Urothelium cell line (cell line): ENCODE measurements around the gene R3HDM2.
"Not testable (repeated sequence)": the region's sequence is repeated elsewhere in the genome, so short reads cannot be mapped to it uniquely, and the experiment has no call there.

ENCODE experiments used
- DNase-seq: peaks from one replicate; pipeline ENCODE4 v3.0.0; 2011; ENCODE audit warnings: low spot score, mixed read lengths
- FAIRE-seq: peaks from 2 replicates; lab custom pipeline; 2011; peaks lifted over from hg19 to GRCh38; lab: Jason Lieb, UNC

The R3HDM2 gene

DNA sequence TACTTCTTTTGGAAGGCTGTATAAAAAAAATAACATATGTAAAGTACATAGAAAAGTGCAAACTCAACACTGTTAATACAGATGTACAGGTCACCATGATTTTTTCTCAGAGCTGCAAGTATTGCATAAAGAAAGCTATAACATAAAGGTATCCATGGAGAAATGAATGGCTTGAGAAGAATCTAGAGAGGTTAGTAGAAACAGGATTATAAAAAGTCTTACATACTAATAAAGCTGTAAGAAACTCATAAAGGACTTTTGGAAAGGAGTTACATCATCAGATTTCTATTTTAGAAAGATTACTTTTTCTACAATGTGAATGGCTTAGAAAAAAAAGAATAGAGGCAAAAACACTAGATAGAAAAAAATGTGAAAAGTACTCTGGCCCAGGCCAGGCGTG lies 46.4 kb downstream of the R3HDM2 start:
- no peak for FAIRE-seq

DNA sequence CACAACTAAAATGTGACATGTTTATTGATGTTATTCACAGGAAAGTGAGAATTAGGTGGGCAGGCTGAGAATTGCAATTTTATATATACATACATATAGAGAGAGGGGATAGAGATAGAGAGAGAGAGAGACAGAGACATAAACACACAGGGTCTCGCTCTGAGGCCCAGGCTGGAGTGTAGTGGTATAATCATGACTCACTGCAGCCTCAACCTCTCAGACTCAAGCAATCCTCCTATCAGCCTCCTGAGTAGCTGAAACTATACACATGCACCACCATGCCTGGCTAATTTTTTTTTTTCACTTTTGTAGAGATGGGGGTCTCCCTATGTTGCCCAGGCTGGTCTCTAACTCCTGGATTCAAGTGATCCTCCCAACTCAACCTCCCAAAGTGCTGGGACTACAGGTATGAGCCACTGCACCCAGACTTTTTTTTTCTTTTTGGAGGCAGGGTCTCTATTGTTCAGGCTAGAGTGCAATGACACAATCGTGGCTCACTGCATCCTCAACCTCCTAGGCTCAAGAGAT lies 49.1 kb downstream of the R3HDM2 start:
- DNase-seq (no peak), FAIRE-seq (no peak)

More for the DNA sequence above, 46.4 kb downstream of the R3HDM2 start:
- DNase-seq, result no peak

DNA sequence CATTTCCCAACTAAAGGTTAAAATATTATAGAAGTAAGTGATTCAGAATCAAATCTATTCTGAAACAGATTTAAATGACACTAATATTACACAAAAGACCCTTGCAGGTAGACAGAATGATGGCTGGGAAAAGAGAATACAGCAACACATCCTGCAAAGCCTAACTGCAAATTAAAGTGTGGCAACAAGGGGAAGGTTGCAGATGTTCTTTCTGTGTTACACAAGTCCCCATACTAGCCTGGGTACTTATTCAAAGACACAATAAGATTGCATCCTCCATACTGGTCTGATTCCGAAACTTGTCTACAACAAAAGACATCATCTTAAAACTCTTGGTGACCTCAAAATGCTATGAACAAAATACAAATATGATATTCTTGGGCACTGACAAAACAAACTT lies 50.5 kb downstream of the R3HDM2 start:
- no peak for DNase-seq
- no peak for FAIRE-seq

DNA sequence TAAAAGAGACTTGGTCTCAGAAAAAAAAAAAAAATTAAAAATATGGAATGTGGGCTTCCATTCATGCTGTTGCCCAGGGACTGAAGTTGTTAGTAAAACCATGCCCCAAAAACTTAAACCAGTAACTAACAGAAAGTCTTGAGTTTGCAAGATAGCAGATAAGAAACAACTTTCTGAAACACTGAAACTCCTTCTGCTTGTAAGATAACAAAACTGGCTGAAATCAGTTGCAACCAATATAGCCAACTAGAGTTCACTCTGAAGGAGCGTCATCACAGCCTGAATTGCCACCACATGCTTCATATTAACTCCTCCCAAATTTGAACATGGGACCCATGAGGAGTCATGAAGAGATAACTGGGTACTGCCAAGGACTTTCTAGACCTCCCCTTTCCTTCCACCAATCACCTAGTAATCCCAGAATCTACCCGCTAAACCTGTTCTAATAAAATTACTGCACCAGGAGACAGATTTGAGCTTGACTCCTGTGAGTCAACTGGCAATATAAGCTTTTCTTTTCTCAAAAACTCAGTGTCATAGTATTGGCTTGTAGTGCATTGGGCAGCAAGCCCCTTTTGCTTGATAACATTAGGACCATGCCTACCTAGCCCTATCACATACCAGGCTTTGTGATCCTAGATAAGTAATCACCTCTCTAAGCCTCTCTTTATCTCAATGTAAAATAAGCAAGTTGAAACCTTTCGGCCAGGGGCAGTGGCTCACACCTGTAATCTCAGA lies 53.6 kb downstream of the R3HDM2 start:
- FAIRE-seq (no peak), DNase-seq (no peak)

DNA sequence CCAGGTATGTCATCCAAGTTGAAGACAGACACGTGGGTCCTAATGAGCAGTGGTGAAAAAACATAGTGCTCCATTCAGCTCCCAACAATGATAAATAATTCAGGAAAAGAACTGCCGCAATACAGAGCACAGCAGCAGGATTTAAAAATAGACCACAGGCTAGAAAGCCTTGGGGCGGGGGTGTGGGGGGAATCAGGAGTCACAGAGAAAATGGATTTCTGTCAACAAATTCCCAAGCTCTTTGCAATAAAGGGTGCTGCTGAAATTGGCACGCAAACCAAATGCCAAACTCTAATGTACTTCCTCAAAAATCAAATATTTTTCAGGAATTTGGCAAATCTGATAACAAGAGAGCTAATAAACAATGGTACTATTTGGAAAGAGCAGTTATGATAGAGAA lies 58.6 kb downstream of the R3HDM2 start:
- DNase-seq (no peak), FAIRE-seq (no peak)

DNA sequence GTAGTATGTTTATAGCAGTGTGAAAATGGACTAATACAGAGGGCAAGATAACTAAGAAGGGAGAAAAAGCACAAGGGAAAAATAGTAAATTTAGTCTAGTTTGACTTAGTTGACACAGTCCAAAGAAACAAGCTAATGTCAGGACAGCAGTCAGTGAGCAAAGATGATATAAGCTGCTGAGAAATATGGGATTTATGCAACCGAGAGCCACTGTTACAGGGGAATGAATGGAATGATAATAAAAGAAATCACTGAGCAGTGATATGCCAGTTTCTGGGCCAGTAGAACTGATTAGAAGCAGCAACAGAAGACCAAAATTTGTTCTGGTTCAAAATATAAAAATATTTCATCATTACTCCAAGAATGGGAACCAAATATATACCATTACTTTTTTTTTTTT lies 60.1 kb downstream of the R3HDM2 start:
- FAIRE-seq (no peak), DNase-seq (no peak)

DNA sequence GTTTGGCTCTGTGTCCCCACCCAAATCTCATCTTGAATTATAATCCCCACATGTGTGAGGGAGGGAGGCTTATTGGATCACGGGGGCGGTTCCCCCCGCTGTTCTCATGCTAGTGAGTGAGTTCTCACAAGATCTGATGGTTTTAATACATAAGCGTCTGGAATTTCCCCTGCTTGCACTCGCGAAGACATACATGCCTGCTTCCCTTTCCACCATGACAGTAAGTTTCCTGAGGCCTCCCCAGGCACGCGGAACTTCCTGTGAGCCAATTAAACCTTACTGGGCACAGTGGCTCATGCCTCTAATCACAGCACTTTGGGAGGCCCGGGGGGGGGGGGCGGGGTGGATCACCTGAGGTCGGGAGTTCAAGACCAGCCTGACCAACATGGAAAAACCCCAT lies 60.8 kb downstream of the R3HDM2 start:
- DNase-seq (no peak), FAIRE-seq (no peak)

DNA sequence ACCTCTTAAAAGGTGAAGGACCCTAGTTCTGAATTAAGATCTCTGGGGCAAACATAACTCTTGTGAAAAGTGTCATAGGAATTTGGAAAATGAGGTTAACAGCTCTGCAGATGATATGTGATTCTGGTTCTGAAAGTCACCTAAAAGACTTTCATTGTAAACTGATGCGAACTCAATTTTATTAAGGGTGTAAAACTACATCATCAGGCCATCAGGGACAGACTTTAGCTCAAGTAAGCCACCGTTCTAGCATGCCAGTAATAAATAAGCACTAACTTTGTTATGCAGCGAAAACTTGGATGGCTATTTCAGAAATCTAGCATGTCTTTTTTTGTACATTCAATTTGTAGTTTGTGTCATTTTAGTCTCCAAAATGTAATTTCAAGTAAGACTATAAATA lies 61.6 kb downstream of the R3HDM2 start:
- FAIRE-seq (no peak), DNase-seq (no peak)

DNA sequence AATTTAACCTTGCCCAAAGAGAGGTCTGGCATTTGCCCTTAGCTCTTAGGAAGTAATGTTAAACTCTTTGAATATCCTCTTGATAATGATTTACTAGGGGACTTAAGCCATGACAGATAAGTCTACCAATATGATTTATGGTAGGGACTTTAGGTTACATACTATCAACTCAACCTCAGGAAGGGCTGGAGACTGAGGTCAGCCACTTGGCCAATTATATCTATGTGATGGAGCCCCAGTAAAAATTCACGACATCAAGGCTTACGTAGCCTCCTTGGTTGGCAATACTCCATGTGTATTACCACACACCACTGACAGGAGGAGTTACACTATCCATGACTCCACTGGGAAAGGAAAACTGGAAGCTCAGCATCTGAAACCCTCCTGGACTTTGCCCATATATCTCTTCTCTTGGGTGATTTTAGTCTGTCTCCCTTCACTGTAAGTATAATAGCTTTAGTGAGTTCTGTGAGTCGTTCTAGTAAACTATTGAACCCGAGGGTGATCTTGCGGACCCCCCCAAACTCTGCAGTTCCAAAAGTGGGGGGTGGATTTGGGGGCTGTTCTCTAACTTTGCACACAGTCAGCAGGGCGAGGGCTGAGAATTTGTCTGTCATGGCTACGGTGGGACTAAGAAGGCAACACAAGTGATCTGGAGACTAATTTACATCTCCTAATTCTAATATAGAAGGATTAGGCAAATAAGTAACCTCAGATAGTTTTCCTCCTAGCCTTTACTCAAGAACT lies 62.3 kb downstream of the R3HDM2 start:
- FAIRE-seq (no peak), DNase-seq (no peak)

DNA sequence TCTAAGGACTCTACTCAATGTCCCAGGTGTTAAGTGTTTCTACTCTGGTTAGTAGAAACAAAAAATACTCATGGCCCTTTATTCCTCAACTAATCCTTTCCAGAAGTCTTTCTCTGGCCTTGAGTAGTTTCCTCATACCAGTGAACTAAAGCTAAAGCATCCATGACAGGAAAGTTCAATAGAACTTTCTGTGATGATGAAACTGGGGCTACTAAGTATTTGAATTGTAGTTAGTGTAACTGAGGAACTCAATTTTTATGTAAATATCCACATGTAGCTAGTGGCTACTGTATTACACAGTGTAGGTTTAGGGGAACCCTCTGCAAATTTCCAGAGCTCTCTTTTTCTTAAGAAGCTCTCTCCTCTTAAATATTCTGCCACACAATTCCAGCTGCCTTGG lies 63.7 kb downstream of the R3HDM2 start:
- DNase-seq (no peak), FAIRE-seq (no peak)

DNA sequence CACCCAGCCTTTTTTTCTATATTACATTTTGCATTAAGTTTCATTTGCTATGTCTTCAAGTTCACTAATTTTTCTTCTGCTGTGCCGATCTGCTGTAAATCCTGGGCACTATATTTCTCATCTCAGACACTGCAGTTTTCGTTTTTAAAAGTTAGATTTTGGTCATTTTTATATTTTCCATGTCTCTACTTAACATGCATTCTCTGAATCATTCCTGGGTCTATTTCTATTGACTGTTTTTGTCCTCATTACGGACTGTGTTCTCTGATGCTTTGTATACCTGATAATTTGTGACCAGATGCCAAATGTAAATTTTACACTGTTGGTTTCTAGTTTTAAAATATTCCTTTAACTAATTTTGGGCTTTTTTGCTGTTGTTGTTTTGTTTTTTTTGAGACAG lies 64.5 kb downstream of the R3HDM2 start:
- DNase-seq (no peak), FAIRE-seq (no peak)

DNA sequence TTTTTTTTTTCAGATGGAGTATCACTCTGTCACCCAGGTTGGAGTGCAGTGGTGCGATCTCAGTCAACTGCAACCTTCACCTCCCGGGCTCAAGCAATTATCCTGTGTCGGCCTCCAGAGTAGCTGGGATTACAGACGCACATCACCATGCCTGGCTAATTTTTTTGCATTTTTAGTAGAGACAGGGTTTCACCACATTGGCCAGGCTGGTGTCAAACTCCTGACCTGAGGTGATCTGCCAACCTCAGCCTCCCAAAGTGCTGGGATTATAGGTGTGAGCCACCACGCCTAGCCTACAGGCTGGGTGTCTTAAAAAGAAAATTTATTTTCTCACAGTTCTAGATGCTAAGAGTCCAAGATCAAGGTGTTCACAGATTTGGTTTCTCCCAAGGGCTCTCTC lies 66.7 kb downstream of the R3HDM2 start:
- not testable (repeated sequence) for FAIRE-seq, DNase-seq

DNA sequence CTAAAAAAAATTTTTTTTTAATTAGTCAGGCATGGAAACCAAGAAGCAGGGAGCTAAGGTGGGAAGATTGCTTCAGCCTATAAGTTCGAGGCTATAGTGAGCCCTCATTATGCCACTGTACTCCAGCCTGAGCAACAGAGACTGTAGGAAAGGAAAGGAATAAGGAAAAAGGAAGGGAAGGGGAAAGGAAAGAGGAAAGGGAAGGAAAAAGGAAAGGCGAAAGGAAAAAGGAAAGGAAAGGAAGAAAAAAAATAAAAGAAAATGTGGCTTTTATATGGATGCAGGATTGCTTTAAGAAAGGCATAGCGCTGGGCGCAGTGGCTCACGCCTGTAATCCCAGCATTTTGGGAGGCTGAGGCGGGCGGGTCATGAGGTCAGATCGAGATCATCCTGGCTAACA lies 70.4 kb downstream of the R3HDM2 start:
- FAIRE-seq, result no peak

DNA sequence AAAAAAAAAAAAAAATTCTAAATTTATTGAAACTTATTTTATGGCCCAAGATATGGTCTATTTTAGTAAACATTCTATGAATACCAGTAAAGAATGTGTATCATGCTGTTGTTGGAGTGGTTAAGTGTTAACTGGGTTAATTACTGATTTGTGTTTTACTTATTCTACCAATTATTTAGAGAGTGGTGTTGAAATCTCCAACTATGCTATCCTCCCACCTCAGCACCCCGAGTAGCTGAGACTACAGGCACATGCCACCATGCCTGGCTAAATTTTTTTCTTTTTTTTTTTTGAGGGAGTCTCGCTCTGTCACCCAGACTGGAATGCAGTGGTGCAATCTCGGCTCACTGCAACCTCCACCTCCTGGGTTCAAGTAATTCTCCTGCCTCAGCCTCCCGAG lies 72.2 kb downstream of the R3HDM2 start:
- no peak for FAIRE-seq

More for the DNA sequence above, 70.4 kb downstream of the R3HDM2 start:
- DNase-seq, result no peak

DNA sequence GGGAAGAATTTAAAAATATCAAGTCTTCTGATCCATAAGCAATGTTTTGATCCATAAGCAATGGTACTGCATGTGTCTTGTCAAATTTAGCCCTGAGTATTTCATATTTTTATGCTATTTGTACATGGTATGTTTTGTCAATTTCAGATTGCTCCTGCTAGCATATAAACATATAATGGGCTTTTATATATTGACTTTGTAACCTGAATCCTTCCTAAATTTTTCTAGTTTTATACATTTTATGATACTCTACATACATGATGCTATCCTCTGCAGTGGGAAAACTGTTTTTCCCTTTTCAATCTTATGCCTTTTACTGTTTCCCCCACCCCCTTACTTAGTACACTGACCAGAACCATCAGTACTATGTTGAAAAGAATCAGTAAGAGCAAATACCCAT lies 75.1 kb downstream of the R3HDM2 start:
- DNase-seq (no peak), FAIRE-seq (no peak)

More for the DNA sequence above, 72.2 kb downstream of the R3HDM2 start:
- DNase-seq, result no peak

DNA sequence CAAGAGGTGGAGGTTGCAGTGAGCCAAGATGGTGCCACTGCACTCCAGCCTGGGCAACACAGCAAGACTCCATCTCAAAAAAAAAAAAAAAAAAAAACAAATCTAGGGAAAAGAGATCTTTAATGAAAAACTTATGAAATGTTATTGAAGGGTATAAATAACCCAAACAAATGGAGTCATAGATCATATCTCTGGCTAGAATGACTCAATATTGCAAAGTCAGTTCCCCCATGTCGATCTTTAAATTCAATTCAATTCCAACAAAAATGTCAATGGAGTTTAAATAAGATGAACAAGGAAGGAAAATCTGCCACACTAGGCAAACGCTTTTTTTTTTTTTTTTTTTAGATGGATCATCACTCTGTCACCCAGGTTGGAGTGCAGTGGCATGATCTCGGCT lies 78.7 kb downstream of the R3HDM2 start:
- DNase-seq, result no peak
- FAIRE-seq, result no peak

DNA sequence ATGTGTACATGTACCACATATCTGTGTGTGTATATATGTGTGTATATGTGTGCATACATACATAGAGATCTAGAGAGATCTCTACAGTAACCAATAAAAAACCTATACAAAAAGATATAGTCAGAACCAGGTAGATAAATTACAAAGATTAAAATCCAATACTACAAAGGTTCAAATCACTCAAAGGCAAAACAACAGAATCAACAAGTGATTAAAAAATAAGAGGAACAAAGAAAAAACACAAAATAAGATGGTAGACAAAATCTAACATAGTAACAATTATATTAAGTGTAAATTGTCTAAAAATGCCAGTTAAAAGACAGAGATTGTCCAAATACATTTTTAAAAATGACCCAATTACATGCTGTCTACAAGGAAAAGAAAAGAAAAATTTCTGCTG lies 83.6 kb downstream of the R3HDM2 start:
- DNase-seq, result no peak
- no peak for FAIRE-seq

DNA sequence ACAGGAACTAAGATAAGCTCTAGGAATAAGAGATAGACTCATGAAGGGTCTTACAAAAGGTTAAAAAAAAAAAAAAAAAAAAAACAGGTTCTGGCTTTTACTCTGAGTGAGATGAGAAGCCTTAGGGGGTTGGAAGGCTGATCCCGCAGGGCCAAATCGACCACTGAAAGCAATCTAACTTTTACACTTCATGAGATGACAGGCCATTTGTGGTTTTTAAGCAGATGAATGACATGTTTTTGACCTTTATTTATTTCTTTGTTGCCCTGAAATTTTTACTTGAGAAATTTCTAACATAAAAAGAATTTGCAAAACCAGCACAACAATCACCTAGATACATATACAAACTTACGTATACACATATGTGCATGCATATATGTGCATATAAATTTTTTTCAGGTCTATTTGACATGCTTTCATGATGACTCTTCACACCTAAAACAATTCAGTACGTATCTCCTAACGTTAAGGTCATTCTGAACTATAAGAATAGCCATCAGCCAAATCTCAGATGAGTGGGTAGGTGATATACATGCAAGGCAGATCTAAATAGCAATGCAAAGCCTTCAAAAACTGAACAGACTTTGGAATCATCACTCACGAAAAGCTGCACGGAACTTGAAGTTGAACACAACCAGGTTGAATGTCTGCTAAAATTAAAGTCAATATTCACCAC lies 87.0 kb downstream of the R3HDM2 start:
- FAIRE-seq, result no peak
- no peak for DNase-seq

DNA sequence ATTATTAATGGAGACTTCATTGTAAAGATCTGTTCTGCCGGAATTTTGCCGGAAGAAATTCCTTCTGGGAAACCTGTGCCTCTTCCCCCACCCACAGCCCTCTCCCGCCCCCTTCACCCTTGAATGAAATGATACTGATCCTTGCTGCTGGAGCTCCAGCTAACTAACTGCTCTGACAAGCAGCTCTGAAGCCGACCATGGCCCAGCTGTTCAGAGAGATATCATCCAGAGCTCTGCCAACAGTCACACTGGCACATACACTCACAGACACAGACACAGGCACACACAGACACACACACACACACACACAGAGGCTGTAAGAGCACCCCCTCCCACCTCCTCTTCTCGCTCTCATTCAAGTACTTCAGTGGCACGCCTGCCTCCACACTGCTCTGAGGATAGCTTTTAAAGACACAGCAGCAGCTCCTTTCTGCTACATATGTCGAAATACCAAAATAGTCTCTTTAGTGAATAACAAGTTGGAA lies 88.6 kb downstream of the R3HDM2 start:
- DNase-seq (no peak), FAIRE-seq (no peak)

DNA sequence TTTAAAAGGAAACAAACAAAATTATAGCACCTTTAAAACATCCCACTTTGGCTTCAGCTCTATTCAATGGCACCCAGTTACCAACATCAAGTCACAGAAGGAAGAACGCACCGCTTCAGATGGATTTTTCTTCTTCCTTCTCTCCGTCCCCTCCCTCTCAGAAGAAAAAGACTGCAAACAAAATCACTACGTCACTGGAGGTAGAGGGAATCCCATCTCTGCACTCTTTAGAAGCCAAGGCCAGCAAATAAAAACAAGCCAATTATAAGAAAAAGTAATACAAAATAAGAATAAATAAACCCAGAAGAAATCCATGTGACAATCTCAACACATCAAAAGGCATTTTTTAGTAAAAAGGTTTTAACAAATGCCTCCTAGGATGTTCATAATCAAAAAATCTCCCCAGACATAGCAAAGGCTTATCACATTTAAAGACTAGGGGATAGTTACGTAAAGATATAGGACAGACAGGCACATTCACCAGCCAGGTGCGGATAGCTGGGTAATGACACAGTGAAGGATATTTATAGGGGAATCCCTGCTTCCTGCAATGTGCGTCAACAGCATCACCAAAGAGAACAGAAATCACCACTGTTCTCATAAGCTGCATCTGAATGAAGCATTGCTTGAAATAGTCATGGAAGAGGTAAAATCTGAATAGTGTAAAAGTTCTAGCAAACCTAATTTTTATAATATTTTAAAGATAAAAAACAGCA lies 89.4 kb downstream of the R3HDM2 start:
- FAIRE-seq, result no peak
- no peak for DNase-seq

DNA sequence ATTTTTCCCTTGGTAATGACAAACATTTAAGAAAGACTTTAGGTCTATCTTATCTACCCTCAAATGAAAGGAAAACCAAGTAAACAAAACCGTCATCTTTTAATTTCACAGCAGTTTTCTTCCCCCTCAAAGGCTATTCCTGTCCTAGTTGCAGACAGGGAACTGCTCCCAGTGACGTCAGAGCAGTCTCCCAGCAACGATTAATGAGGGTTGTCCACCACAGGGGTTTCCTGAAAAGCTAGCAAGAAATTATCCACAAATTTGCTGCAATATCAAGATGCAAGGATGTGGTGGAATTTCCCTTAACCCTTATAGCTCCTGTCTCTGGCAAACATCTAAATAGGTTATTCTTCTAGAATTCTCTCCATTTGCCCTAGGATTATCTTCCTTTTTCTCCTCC lies 90.7 kb downstream of the R3HDM2 start:
- DNase-seq (no peak), FAIRE-seq (no peak)
